ENCODE measurements around the gene RPTOR. TPM values are rescaled to one million over a fixed set of nuclear protein-coding genes. Genes with fewer than 3 reads are reported as not detected.

The RPTOR gene
- total RNA-seq, 1 experiment from 2014 or later = 46.2 TPM

- Histone ChIP-seq H3K4me2 (ENCODE audit: low read length) (no peak overlapping the region), H3K9me2 (replicated peaks; ENCODE audit: low read length) (no peaks in the 10 kb centered on the region), H3F3A (ENCODE audit: low read length, unreplicated experiment) (no peaks in the 10 kb centered on the region), H2AFZ (ENCODE audit: low read length) (no peak overlapping the region), H3K79me2 (ENCODE audit: low read length) (peaks cover 56% of the 10 kb centered on the region), H3K9ac (ENCODE audit: low read length) (no peak overlapping the region), H3K9me3 (ENCODE audit: low read length) (no peaks in the 10 kb centered on the region), H4K20me1 (ENCODE audit: low read length) (no peaks in the 10 kb centered on the region), H3K36me3 (ENCODE audit: low read depth, low read length) (0 out of 2 replicates have a peak, but pooled peaks cover 4% of the 10 kb centered on the region), H3K27me3 (ENCODE audit: low read length) (no peaks in the 10 kb centered on the region), H3K27ac (ENCODE audit: low read length) (no peak overlapping the region), H3K4me3 (ENCODE audit: low read length) (no peak overlapping the region), H3K4me1 (ENCODE audit: insufficient read depth, low read length) (no peaks in the 10 kb centered on the region; the same call in 1 of the 2 replicates)
- BruUV-seq (replicated peaks) = TSS peak; percentile 8
- CTCF ChIA-PET = no interaction called here
- POLR2A ChIA-PET (ENCODE audit: unreplicated experiment) = no interaction called here
- TF ChIP-seq EZH2phosphoT487 (IDR thresholded peaks at IDR 0.05; ENCODE audit: borderline replicate concordance, low read length) (no peak), CTCF (conservative IDR thresholded peaks at IDR 0.05; ENCODE audit: low read depth, low read length) (no peak), EZH2 (IDR thresholded peaks at IDR 0.05; ENCODE audit: low read length, unreplicated experiment) (no peak)
- ATAC-seq (no peak), DNase-seq (no peak)
- intact Hi-C loops (cut with micrococcal nuclease) = no loop called here
These were observed 166.2 kb downstream of the RPTOR start for GRCh38 chr17:80710714-80711302.

GRCh38 chr17:80712089-80712488 is 167.5 kb downstream of the RPTOR start:
- H3K79me2 ChIP-seq (ENCODE audit: low read length) = peaks cover 50% of the 10 kb centered on the region
- peaks cover 11% of the 10 kb centered on the region; the same call in 1 of the 2 replicates for H3K4me1 ChIP-seq (ENCODE audit: insufficient read depth, low read length)
- H3F3A ChIP-seq (ENCODE audit: low read length, unreplicated experiment) = no peaks in the 10 kb centered on the region
- no TSS peak for BruUV-seq (replicated peaks)
- POLR2A ChIA-PET (ENCODE audit: unreplicated experiment) = no interaction called here
- H2AFZ ChIP-seq (ENCODE audit: low read length) = no peak overlapping the region
- no peak for ATAC-seq
- H4K20me1 ChIP-seq (ENCODE audit: low read length) = no peaks in the 10 kb centered on the region
- TF ChIP-seq CTCF (conservative IDR thresholded peaks at IDR 0.05; ENCODE audit: low read depth, low read length) = no peak
- TF ChIP-seq EZH2phosphoT487 (IDR thresholded peaks at IDR 0.05; ENCODE audit: borderline replicate concordance, low read length) = no peak
- TF ChIP-seq EZH2 (IDR thresholded peaks at IDR 0.05; ENCODE audit: low read length, unreplicated experiment) = no peak
- no peak overlapping the region for H3K27ac ChIP-seq (ENCODE audit: low read length)
- H3K9me2 ChIP-seq (replicated peaks; ENCODE audit: low read length) = no peaks in the 10 kb centered on the region
- H3K4me3 ChIP-seq (ENCODE audit: low read length) = no peak overlapping the region
- H3K36me3 ChIP-seq (ENCODE audit: low read depth, low read length) = 0 out of 2 replicates have a peak, but pooled peaks cover 4% of the 10 kb centered on the region
- no peak overlapping the region for H3K4me2 ChIP-seq (ENCODE audit: low read length)
- H3K27me3 ChIP-seq (ENCODE audit: low read length) = no peaks in the 10 kb centered on the region
- DNase-seq = no peak
- H3K9me3 ChIP-seq (ENCODE audit: low read length) = no peaks in the 10 kb centered on the region
- H3K9ac ChIP-seq (ENCODE audit: low read length) = no peak overlapping the region
- CTCF ChIA-PET = no interaction called here
- intact Hi-C loops (cut with micrococcal nuclease) = no loop called here

GRCh38 chr17:80712606-80713005 is 168.0 kb downstream of the RPTOR start:
- Histone ChIP-seq H3F3A (ENCODE audit: low read length, unreplicated experiment) (no peaks in the 10 kb centered on the region), H2AFZ (ENCODE audit: low read length) (no peak overlapping the region), H3K27me3 (ENCODE audit: low read length) (no peaks in the 10 kb centered on the region), H3K36me3 (ENCODE audit: low read depth, low read length) (0 out of 2 replicates have a peak, but pooled peaks cover 4% of the 10 kb centered on the region), H3K9ac (ENCODE audit: low read length) (no peak overlapping the region), H3K9me2 (replicated peaks; ENCODE audit: low read length) (no peaks in the 10 kb centered on the region), H3K79me2 (ENCODE audit: low read length) (peaks cover 50% of the 10 kb centered on the region), H3K9me3 (ENCODE audit: low read length) (no peaks in the 10 kb centered on the region), H4K20me1 (ENCODE audit: low read length) (no peaks in the 10 kb centered on the region), H3K4me1 (ENCODE audit: insufficient read depth, low read length) (peaks cover 12% of the 10 kb centered on the region; the same call in 1 of the 2 replicates), H3K4me3 (ENCODE audit: low read length) (no peak overlapping the region), H3K27ac (ENCODE audit: low read length) (no peak overlapping the region), H3K4me2 (ENCODE audit: low read length) (no peak overlapping the region)
- ATAC-seq (no peak), DNase-seq (no peak)
- intact Hi-C loops (cut with micrococcal nuclease) = no loop called here
- ChIA-PET CTCF (no interaction called here), POLR2A (ENCODE audit: unreplicated experiment) (no interaction called here)
- TF ChIP-seq EZH2phosphoT487 (IDR thresholded peaks at IDR 0.05; ENCODE audit: borderline replicate concordance, low read length) (no peak), CTCF (conservative IDR thresholded peaks at IDR 0.05; ENCODE audit: low read depth, low read length) (no peak), EZH2 (IDR thresholded peaks at IDR 0.05; ENCODE audit: low read length, unreplicated experiment) (no peak)
- no TSS peak for BruUV-seq (replicated peaks)
